Naive B cell (primary cell): ENCODE results near the gene INO80B. TPM values are rescaled to one million over a fixed set of nuclear protein-coding genes. Genes with fewer than 3 reads are reported as not detected.
"Not testable (repeated sequence)": the region's sequence is repeated elsewhere in the genome, so short reads cannot be mapped to it uniquely, and the experiment has no call there.

Experiments used
- ATAC-seq, 2 donors: fragments of 150-1000 bp; cut with Tn5 transposase; 2 replicates each; pipeline ENCODE4 v1.10.0; 2021; ENCODE audit warnings: low read depth in 2 of 2, mild to moderate bottlenecking in 2 of 2, moderate library complexity in 2 of 2
- DNase-seq: peaks from one replicate; pipeline ENCODE4 v3.0.0; 2022
- H3K27ac Mint-ChIP-seq, 6 donors: one replicate each; pipeline ENCODE4 v1.8.0; 2020 to 2022; ENCODE audit warnings: mild to moderate bottlenecking in 6 of 6, mixed read lengths in 6 of 6, moderate library complexity in 5 of 6, inconsistent platforms in 2 of 6
- H3K27me3 Mint-ChIP-seq, 3 donors: one replicate each; pipeline ENCODE4 v1.8.0; 2021 to 2022; ENCODE audit warnings: mixed read lengths in 3 of 3, mild to moderate bottlenecking in 1 of 3
- H3K36me3 Mint-ChIP-seq, 2 donors: one replicate each; pipeline ENCODE4 v1.8.0; 2020 to 2022; ENCODE audit warnings: mixed read lengths in 2 of 2, inconsistent platforms in 1 of 2, mild to moderate bottlenecking in 1 of 2
- H3K4me1 Mint-ChIP-seq, 3 donors: one replicate each; pipeline ENCODE4 v1.8.0; 2020 to 2022; ENCODE audit warnings: mixed read lengths in 3 of 3, inconsistent platforms in 1 of 3, mild to moderate bottlenecking in 1 of 3, moderate library complexity in 1 of 3
- H3K4me3 Mint-ChIP-seq, 8 donors: one replicate each; pipeline ENCODE4 v1.8.0; 2020 to 2022; ENCODE audit warnings: mild to moderate bottlenecking in 8 of 8, mixed read lengths in 8 of 8, moderate library complexity in 8 of 8, inconsistent platforms in 2 of 8
- H3K9me3 Mint-ChIP-seq, 7 donors: one replicate each; pipeline ENCODE4 v1.8.0; 2020 to 2022; ENCODE audit warnings: mixed read lengths in 7 of 7, mild to moderate bottlenecking in 5 of 7, inconsistent platforms in 2 of 7, moderate library complexity in 1 of 7
- polyA plus RNA-seq, 6 donors: library from polyadenylated mRNA; unstranded; fragments of 300-500 nt; fragmentation: Illumina TruSeq; gene quantifications; one replicate each; pipeline ENCODE4 v1.2.3, GENCODE V29; 2021; ENCODE audit warnings: low read depth in 6 of 6

INO80B gene
- polyA plus RNA-seq, 6 donors from 2014 or later: 5.5 to 16.5 (median 8.3) TPM

DNA sequence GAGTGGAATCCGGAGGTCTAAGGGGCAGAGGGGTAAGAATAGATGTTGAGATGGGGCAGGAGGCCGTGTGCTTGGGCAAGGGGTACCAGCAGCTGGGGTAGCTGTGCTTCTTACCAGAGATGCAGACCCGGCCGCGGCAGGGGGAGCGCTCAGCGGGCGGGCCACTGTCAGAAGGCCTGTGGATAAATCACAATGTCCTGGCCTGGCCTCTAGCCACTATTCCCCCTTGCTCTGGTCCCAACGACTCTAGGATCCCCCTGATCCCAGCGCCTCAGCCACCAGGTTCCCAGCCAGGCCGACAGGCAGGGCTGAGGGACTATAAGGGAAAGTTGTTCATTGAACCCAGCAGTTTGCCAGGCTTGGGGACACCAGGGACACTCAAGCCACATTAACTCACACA, 24.4 kb upstream of the INO80B start:
- ATAC-seq: no peak
- Mint-ChIP-seq H3K36me3 (no peaks in the 10 kb centered on the region), H3K9me3 (no peaks in the 10 kb centered on the region), H3K27me3 (no peaks in the 10 kb centered on the region), H3K4me1 (peaks cover 0 to 4% (median 0%) of the 10 kb centered on the region in 3 donors), H3K4me3 (no peak overlapping the region), H3K27ac (peak overlapping the region in 1 of 6 donors; percentile 19)
- no peak for DNase-seq

DNA sequence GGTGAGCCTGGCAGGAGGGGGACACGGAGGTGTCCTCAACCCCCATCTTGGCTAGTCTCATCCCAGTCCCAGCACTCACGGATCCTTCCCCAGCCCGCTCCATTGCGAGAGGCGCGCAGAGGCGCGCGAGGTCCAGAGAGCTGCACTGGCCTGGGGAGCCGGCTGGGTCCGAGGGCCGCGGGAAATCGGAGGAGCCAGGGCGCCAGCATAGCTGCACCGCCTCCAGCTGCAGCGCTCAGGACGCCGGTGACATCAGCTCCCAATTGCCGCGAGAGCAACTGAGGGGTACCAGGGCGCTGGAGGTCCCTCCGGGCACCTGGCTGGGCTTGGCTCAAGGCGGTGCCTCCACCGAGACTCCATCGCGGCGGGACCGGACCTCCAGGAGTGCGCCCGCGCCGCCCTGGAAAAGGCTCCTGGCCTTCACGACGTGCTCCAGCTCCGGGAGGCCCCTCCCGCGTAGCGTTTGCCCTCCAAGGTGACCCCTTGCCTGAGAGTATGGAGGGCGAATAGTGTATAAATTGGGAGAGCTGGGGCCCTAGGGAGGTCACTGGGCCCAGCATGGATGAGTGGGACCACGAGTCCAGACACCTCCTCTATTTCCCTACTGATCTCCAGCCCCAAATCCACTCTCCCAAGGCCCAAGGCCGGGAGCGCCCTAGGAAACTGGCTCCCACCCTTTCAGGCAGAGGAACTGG, 18.6 kb upstream of the INO80B start:
- ATAC-seq (no peak), DNase-seq (no peak)
- peaks cover 0 to 12% (median 0%) of the 10 kb centered on the region in 3 donors for H3K27me3 Mint-ChIP-seq
- H3K27ac Mint-ChIP-seq: peak overlapping the region in 2 of 6 donors; percentile 25 to 89
- H3K36me3 Mint-ChIP-seq: no peaks in the 10 kb centered on the region
- H3K9me3 Mint-ChIP-seq: no peaks in the 10 kb centered on the region
- H3K4me1 Mint-ChIP-seq: peaks cover 20 to 40% (median 35%) of the 10 kb centered on the region in 3 donors
- H3K4me3 Mint-ChIP-seq: no peak overlapping the region

- Mint-ChIP-seq H3K4me1 (peaks cover 21 to 40% (median 36%) of the 10 kb centered on the region in 3 donors), H3K9me3 (no peaks in the 10 kb centered on the region), H3K27me3 (peaks cover 1 to 14% (median 3%) of the 10 kb centered on the region in 3 donors), H3K27ac (peak overlapping the region in 1 of 6 donors; percentile 86), H3K36me3 (no peaks in the 10 kb centered on the region), H3K4me3 (no peak overlapping the region)
- DNase-seq (no peak), ATAC-seq (no peak)
Measured at GRCh38 chr2:74436848-74437695, 17.8 kb upstream of the INO80B start.

- ATAC-seq (no peak), DNase-seq (no peak)
- Mint-ChIP-seq H3K9me3 (no peaks in the 10 kb centered on the region), H3K4me1 (peaks cover 24 to 43% (median 40%) of the 10 kb centered on the region in 3 donors), H3K27me3 (peaks cover 7 to 21% (median 8%) of the 10 kb centered on the region in 3 donors), H3K4me3 (peak overlapping the region in 2 of 8 donors; percentile 18 to 52), H3K27ac (peak overlapping the region in 3 of 6 donors; percentile 26 to 81 (median 39)), H3K36me3 (no peaks in the 10 kb centered on the region)
Measured at GRCh38 chr2:74438248-74438647, 16.6 kb upstream of the INO80B start.

- no peaks in the 10 kb centered on the region for H3K9me3 Mint-ChIP-seq
- ATAC-seq: no peak
- no peaks in the 10 kb centered on the region for H3K36me3 Mint-ChIP-seq
- peak overlapping the region in 7 of 8 donors; percentile 49 to 83 (median 81) for H3K4me3 Mint-ChIP-seq
- H3K27me3 Mint-ChIP-seq: peaks cover 8 to 26% (median 12%) of the 10 kb centered on the region in 3 donors
- DNase-seq: no peak
- H3K4me1 Mint-ChIP-seq: peaks cover 24 to 43% (median 40%) of the 10 kb centered on the region in 3 donors
- H3K27ac Mint-ChIP-seq: peak overlapping the region in 1 of 6 donors; percentile 47
Measured at GRCh38 chr2:74439373-74439772, 15.5 kb upstream of the INO80B start.

- Mint-ChIP-seq H3K36me3 (no peaks in the 10 kb centered on the region), H3K4me1 (peaks cover 24 to 43% (median 40%) of the 10 kb centered on the region in 3 donors), H3K9me3 (no peaks in the 10 kb centered on the region), H3K27me3 (peaks cover 9 to 30% (median 17%) of the 10 kb centered on the region in 3 donors), H3K27ac (peak overlapping the region in 4 of 6 donors; percentile 34 to 84 (median 54)), H3K4me3 (peak overlapping the region; percentile 52 to 88 (median 82))
- ATAC-seq (no peak), DNase-seq (no peak)
Measured at GRCh38 chr2:74439803-74440377, 15.0 kb upstream of the INO80B start.

- Mint-ChIP-seq H3K4me3 (peak overlapping the region; percentile 52 to 88 (median 82)), H3K4me1 (peaks cover 24 to 43% (median 40%) of the 10 kb centered on the region in 3 donors), H3K36me3 (no peaks in the 10 kb centered on the region), H3K27ac (peak overlapping the region in 2 of 6 donors; percentile 61 to 85), H3K9me3 (no peaks in the 10 kb centered on the region), H3K27me3 (peaks cover 16 to 36% (median 18%) of the 10 kb centered on the region in 3 donors)
- DNase-seq (peak; percentile 62), ATAC-seq (peak; percentile 89)
Measured at GRCh38 chr2:74440378-74441169, 14.3 kb upstream of the INO80B start.

GRCh38 chr2:74441170-74441689, 13.7 kb upstream of the INO80B start:
- Mint-ChIP-seq H3K27ac (peak overlapping the region in 2 of 6 donors; percentile 34 to 61), H3K36me3 (no peaks in the 10 kb centered on the region), H3K4me1 (peaks cover 24 to 43% (median 40%) of the 10 kb centered on the region in 3 donors), H3K27me3 (peaks cover 18 to 36% (median 18%) of the 10 kb centered on the region in 3 donors), H3K9me3 (no peaks in the 10 kb centered on the region), H3K4me3 (peak overlapping the region; percentile 52 to 88 (median 80))
- ATAC-seq (peak in 1 of 2 donors; percentile 43), DNase-seq (no peak)

GRCh38 chr2:74441690-74442482, 13.0 kb upstream of the INO80B start, which contains the start of gene RTKN:
Gene RTKN (minus strand): TSS chr2:74441937. CDS start chr2:74441816, 121 bp downstream.
- no peak for DNase-seq
- peak; percentile 34 to 36 for ATAC-seq
- Mint-ChIP-seq H3K27me3 (peaks cover 18 to 41% (median 19%) of the 10 kb centered on the region in 3 donors), H3K36me3 (no peaks in the 10 kb centered on the region), H3K4me3 (peak within 1 kb of the TSS; percentile 78 to 88 (median 82)), H3K27ac (peak within 1 kb of the TSS in 3 of 6 donors; percentile 34 to 69 (median 61)), H3K9me3 (no peaks in the 10 kb centered on the region), H3K4me1 (peaks cover 22 to 39% (median 39%) of the 10 kb centered on the region in 3 donors)

DNA sequence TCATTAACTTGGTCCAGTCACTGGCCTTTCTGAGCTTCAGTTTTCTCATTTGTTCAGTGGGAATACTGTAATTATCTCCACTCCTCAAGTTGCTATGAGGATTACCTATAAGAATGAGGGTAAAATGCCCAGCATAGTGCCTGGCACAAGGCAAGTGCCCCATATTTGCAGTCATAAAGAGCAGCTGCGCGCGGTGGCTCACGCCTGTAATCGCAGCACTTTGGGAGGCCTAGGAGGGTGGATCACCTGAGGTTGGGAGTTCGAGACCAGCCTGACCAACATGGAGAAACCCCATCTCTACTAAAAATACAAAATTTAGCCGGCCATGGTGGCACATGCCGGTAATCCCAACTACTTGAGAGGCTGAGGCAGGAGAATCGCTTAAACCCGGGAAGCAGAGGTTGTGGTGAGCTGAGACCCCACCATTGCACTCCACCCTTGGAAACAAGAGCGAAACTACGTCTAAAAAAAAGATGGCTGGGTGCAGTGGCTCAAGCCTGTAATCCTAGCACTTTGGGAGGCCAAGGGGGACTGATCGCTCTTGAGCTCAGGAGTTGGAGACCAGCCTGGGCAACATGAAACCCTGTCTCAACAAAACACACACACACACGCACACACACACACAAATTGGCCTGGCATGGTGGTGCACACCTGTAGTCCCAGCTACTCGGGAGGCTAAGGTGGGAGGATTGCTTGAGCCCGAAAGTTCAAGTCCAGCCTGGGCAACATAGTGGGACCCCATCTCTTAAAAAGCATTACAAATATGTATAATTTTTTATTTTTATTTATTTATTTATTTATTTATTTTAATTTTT, 12.2 kb upstream of the INO80B start:
- Mint-ChIP-seq H3K4me1 (peaks cover 17 to 33% (median 31%) of the 10 kb centered on the region in 3 donors), H3K4me3 (peak overlapping the region; percentile 67 to 88 (median 82)), H3K27me3 (peaks cover 23 to 48% (median 27%) of the 10 kb centered on the region in 3 donors), H3K27ac (peak overlapping the region in 1 of 6 donors; percentile 69)
- H3K9me3 Mint-ChIP-seq, DNase-seq, H3K36me3 Mint-ChIP-seq, ATAC-seq: not testable (repeated sequence)
